ENCODE data around the gene ATXN7L2. TPM values are rescaled to one million over a fixed set of nuclear protein-coding genes. Genes with fewer than 3 reads are reported as not detected.

Gene ATXN7L2
- total and polyA plus RNA-seq, 8 donors: 4.7 to 11.7 (median 8.1) TPM

DNA sequence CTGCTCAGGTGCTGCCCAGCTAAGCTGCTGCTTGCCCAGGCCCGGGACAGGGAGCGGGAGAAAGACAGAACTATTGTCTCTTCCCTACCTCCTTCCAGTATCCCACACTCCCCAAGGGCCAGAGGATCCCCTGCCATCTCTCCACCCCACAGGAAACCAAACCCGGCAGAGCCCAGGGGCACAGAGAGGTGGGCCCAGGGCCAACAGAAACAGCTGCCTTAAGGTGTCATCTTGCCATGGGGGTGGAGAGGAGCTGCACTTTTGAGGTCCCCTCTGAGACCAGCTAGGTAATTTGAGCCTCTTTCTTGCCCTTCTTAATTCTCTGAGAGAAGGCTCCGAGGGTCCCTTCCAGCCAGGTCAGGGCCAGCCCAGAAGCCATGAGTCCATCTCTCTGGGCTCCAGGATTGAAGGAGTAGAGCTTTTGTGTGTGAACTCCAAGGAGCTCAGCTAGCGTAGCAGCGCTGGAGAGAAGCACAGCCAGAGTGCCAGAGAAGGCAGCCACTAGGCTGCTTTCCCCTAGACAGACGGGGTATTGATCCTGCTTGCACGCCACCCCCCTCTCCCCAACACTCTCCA lies 46.3 kb downstream of the ATXN7L2 start:
- Histone ChIP-seq H3K27ac (no peak overlapping the region), H3K27me3 (no peaks in the 10 kb centered on the region), H3K9me3 (no peaks in the 10 kb centered on the region), H3K36me3 (no peaks in the 10 kb centered on the region), H3K4me1 (peaks cover 0 to 11% of the 10 kb centered on the region in 2 donors), H3K4me3 (no peak overlapping the region)
- TF ChIP-seq, protein P1, sequence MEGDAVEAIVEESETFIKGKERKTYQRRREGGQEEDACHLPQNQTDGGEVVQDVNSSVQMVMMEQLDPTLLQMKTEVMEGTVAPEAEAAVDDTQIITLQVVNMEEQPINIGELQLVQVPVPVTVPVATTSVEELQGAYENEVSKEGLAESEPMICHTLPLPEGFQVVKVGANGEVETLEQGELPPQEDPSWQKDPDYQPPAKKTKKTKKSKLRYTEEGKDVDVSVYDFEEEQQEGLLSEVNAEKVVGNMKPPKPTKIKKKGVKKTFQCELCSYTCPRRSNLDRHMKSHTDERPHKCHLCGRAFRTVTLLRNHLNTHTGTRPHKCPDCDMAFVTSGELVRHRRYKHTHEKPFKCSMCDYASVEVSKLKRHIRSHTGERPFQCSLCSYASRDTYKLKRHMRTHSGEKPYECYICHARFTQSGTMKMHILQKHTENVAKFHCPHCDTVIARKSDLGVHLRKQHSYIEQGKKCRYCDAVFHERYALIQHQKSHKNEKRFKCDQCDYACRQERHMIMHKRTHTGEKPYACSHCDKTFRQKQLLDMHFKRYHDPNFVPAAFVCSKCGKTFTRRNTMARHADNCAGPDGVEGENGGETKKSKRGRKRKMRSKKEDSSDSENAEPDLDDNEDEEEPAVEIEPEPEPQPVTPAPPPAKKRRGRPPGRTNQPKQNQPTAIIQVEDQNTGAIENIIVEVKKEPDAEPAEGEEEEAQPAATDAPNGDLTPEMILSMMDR (IDR thresholded peaks at IDR 0.05): no peak
- ATAC-seq (no peak), DNase-seq (no peak)
- intact Hi-C loops (cut with DNase I): loop anchor here in 1 of 2 donors (5.0 to 10.0 kb wide), 2 partner anchors 38 to 265 kb away; partner anchors contain the start of gene CYB561D1

DNA sequence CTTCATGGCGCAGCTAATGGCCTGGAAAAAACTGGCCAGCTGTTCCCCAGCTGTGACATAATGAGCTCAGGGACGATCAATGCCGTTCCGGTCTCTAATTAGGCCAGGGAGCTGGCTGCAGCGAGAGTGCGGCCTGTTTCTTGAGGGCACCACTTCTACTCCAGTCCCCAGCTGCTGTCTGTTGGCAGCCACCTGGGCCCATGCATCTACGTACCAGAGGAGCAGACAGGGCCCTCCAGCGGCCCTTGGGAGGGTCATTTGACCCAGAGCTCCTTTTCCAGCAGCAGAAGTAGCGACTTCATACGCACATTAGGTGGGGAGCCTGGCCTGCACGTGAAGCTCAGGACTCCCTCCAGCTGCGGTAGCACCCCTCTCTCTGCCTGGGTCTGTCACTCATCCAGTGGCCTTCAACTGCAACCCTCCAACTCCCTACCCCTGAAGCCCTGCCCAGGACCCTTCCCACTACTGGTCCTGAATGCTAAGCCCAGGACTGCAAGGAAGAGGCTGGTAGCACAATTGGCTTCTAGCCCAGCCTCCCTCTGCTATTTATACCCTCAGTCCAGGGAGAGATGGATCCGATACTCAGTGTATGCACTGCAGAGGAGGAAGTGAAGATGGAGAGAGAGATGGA lies 46.9 kb downstream of the ATXN7L2 start:
- Histone ChIP-seq H3K27ac (no peak overlapping the region), H3K27me3 (no peaks in the 10 kb centered on the region), H3K36me3 (no peaks in the 10 kb centered on the region), H3K4me1 (peaks cover 0 to 11% of the 10 kb centered on the region in 2 donors), H3K9me3 (no peaks in the 10 kb centered on the region), H3K4me3 (no peak overlapping the region)
- TF ChIP-seq, protein P1 (IDR thresholded peaks at IDR 0.05): no peak
- intact Hi-C loops (cut with DNase I): loop anchor here in 1 of 2 donors (5.0 to 10.0 kb wide), 2 partner anchors 38 to 266 kb away; partner anchors contain the start of gene CYB561D1
- peak in 2 of 4 donors; percentile 52 to 75 for DNase-seq
- no peak for ATAC-seq

DNA sequence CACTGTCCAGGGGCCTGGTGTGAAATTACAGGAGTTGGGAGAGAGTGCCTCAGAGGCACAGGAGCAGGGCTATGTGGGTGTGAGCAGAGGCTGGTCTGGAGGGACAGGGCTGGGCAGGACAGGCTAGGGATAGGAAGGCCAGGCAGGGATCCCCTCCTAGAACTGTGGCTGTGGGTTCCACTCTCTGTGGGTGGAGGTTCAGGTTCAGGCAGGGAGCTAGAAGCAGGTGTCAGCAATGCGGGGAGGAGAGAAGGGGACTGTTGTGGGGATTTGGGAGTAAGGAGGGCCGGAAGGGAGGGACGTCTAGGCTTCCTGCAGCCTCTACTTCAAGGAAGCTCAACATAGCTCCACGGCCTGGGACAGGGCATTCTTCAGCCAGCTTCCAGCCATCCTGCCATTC lies 47.7 kb downstream of the ATXN7L2 start:
- H3K4me3 ChIP-seq: no peak overlapping the region
- ATAC-seq: no peak
- no peak for DNase-seq
- TF ChIP-seq, protein P1 (IDR thresholded peaks at IDR 0.05): no peak
- intact Hi-C loops (cut with DNase I): loop anchor here in 1 of 2 donors (5.0 to 10.0 kb wide), 2 partner anchors 39 to 267 kb away; partner anchors contain the start of gene CYB561D1
- H3K27me3 ChIP-seq: no peaks in the 10 kb centered on the region
- H3K4me1 ChIP-seq: peaks cover 0 to 11% of the 10 kb centered on the region in 2 donors
- no peak overlapping the region for H3K27ac ChIP-seq
- H3K36me3 ChIP-seq: no peaks in the 10 kb centered on the region
- no peaks in the 10 kb centered on the region for H3K9me3 ChIP-seq

DNA sequence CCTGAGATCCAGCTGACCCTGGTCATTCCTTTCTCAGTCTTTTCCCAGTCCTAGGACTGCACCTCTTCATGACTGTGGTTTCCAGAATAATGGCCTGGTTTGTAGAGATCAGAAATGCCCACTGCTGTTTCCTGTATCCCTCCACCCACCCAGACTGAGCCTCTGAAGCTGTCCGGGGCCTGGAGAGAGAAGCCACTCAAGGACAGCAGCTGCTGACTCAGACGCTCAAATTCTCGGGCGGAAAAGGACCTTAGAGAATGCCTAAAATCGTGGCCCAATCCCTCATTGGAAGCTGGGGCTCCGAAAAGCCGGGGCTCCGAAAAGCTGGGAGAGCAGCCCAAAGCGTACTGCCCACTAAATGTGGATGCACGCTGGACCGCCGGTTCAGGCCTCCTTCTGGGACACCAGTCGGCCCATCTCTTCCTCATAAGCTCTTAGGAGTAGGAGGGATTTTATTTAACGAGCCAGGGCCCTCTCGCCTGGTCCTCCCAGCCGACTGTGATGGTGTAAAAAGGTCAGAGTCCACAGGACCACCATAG lies 48.2 kb downstream of the ATXN7L2 start:
- ATAC-seq (no peak), DNase-seq (no peak)
- no peak overlapping the region for H3K27ac ChIP-seq
- intact Hi-C loops (cut with DNase I): loop anchor here in 1 of 2 donors (5.0 to 10.0 kb wide), 2 partner anchors 40 to 267 kb away; partner anchors contain the start of gene CYB561D1
- H3K4me3 ChIP-seq: no peak overlapping the region
- H3K9me3 ChIP-seq: no peaks in the 10 kb centered on the region
- H3K36me3 ChIP-seq: no peaks in the 10 kb centered on the region
- no peaks in the 10 kb centered on the region for H3K27me3 ChIP-seq
- TF ChIP-seq, protein P1 (IDR thresholded peaks at IDR 0.05): no peak
- peaks cover 0 to 11% of the 10 kb centered on the region in 2 donors for H3K4me1 ChIP-seq
